OCI-LY1 (cell line): ENCODE data around the gene CDH13.

Experiments
- H2AFZ ChIP-seq: fragments of 200-600 bp; sonication (generic), shearing (Covaris generic); 2 replicates; pipeline ENCODE4 v1.6.0; 2014; ENCODE audit warnings: antibody characterized with exemption, mild to moderate bottlenecking, low read length
- H3F3A ChIP-seq: fragments of 200-600 bp; sonication (generic), shearing (Covaris generic); 2 replicates; pipeline ENCODE4 v1.6.0; 2014; ENCODE audit warnings: mild to moderate bottlenecking, antibody characterized with exemption, low read length, moderate library complexity; ENCODE audit not compliant: insufficient read depth
- H3K27ac ChIP-seq: fragments of 200-600 bp; sonication (generic); 2 replicates; pipeline ENCODE4 v1.5.1; 2014; ENCODE audit warnings: low read length, mixed run types, mild to moderate bottlenecking, low read depth; ENCODE audit not compliant: poor library complexity, severe bottlenecking
- H3K27me3 ChIP-seq: fragments of 200-600 bp; sonication (generic); 2 replicates; pipeline ENCODE4 v1.6.0; 2014; ENCODE audit warnings: antibody characterized with exemption, mild to moderate bottlenecking, low read length, moderate library complexity; ENCODE audit not compliant: insufficient read depth
- H3K36me3 ChIP-seq: fragments of 200-600 bp; sonication (generic); 2 replicates; pipeline ENCODE4 v1.6.1; 2014; ENCODE audit warnings: mild to moderate bottlenecking, antibody characterized with exemption, low read length, moderate library complexity, mixed read lengths; ENCODE audit not compliant: insufficient read depth
- H3K4me1 ChIP-seq: fragments of 200-600 bp; sonication (generic); 2 replicates; pipeline ENCODE4 v1.5.1; 2014; ENCODE audit warnings: mild to moderate bottlenecking, low read length, moderate library complexity; ENCODE audit not compliant: insufficient read depth, severe bottlenecking
- H3K4me2 ChIP-seq: fragments of 200-600 bp; sonication (generic), shearing (Covaris generic); 2 replicates; pipeline ENCODE4 v1.6.1; 2014; ENCODE audit warnings: low read length
- H3K4me3 ChIP-seq: fragments of 200-600 bp; sonication (generic); 2 replicates; pipeline ENCODE4 v1.5.1; 2014; ENCODE audit warnings: low read length, low read depth, mild to moderate bottlenecking, mixed read lengths; ENCODE audit not compliant: poor library complexity, severe bottlenecking
- H3K79me2 ChIP-seq: fragments of 200-600 bp; shearing (Covaris generic); 2 replicates; pipeline ENCODE4 v1.6.1; 2016; ENCODE audit warnings: mixed run types, low read length, mixed read lengths; ENCODE audit not compliant: insufficient read depth
- H3K9ac ChIP-seq: fragments of 200-600 bp; sonication (generic), shearing (Covaris generic); 2 replicates; pipeline ENCODE4 v1.6.1; 2014; ENCODE audit warnings: mild to moderate bottlenecking, low read length, mixed read lengths
- H3K9me2 ChIP-seq: fragments of 200-600 bp; sonication (generic), shearing (Covaris generic); 2 replicates; pipeline ENCODE4 v1.6.1; 2014; ENCODE audit warnings: low read depth, mild to moderate bottlenecking, low read length, mixed read lengths
- H3K9me3 ChIP-seq: fragments of 200-600 bp; shearing (Covaris generic); 2 replicates; pipeline ENCODE4 v1.6.1; 2014; ENCODE audit warnings: low read length, mixed read lengths
- H4K20me1 ChIP-seq: fragments of 200-600 bp; sonication (generic), shearing (Covaris generic); 2 replicates; pipeline ENCODE4 v1.6.0; 2016; ENCODE audit warnings: mild to moderate bottlenecking, low read length; ENCODE audit not compliant: insufficient read depth
- CTCF ChIP-seq: fragments of 200-600 bp; sonication (generic), shearing (Covaris generic); IDR thresholded peaks from 2 replicates; pipeline ENCODE4 v1.5.1; 2017; ENCODE audit warnings: mild to moderate bottlenecking, antibody characterized with exemption, low read length, moderate library complexity, mixed read lengths
- EZH2 ChIP-seq: fragments of 200-600 bp; sonication (generic), shearing (Covaris generic); IDR thresholded peaks from 2 replicates; pipeline ENCODE4 v1.8.0; 2017; ENCODE audit warnings: borderline replicate concordance, mixed run types, mild to moderate bottlenecking, antibody characterized with exemption, low read length, moderate library complexity, mixed read lengths

The CDH13 gene

GRCh38 chr16:82682767-82683166 is 56.0 kb downstream of the CDH13 start:
- Histone ChIP-seq H3K9ac (no peak overlapping the region), H3K4me2 (no peak overlapping the region), H3F3A (no peaks in the 10 kb centered on the region), H3K79me2 (no peaks in the 10 kb centered on the region), H3K4me3 (no peak overlapping the region), H3K4me1 (no peaks in the 10 kb centered on the region), H3K9me3 (no peaks in the 10 kb centered on the region), H3K27ac (no peak overlapping the region), H3K9me2 (no peaks in the 10 kb centered on the region), H3K27me3 (no peaks in the 10 kb centered on the region), H4K20me1 (no peaks in the 10 kb centered on the region), H3K36me3 (no peaks in the 10 kb centered on the region), H2AFZ (no peak overlapping the region)
- TF ChIP-seq CTCF (no peak), EZH2 (no peak)

GRCh38 chr16:82684256-82684655 is 57.5 kb downstream of the CDH13 start:
- H3K9me3 ChIP-seq: no peaks in the 10 kb centered on the region
- no peak overlapping the region for H3K4me2 ChIP-seq
- H3K27ac ChIP-seq: no peak overlapping the region
- no peak overlapping the region for H3K4me3 ChIP-seq
- no peaks in the 10 kb centered on the region for H4K20me1 ChIP-seq
- H3K79me2 ChIP-seq: no peaks in the 10 kb centered on the region
- no peaks in the 10 kb centered on the region for H3K27me3 ChIP-seq
- TF ChIP-seq EZH2 (no peak), CTCF (no peak)
- no peaks in the 10 kb centered on the region for H3K9me2 ChIP-seq
- no peaks in the 10 kb centered on the region for H3F3A ChIP-seq
- no peaks in the 10 kb centered on the region for H3K4me1 ChIP-seq
- H3K36me3 ChIP-seq: no peaks in the 10 kb centered on the region
- H3K9ac ChIP-seq: no peak overlapping the region
- H2AFZ ChIP-seq: no peak overlapping the region

- TF ChIP-seq CTCF (no peak), EZH2 (no peak)
- no peak overlapping the region for H2AFZ ChIP-seq
- no peak overlapping the region for H3K27ac ChIP-seq
- no peaks in the 10 kb centered on the region for H3K27me3 ChIP-seq
- no peak overlapping the region for H3K9ac ChIP-seq
- H3K9me2 ChIP-seq: no peaks in the 10 kb centered on the region
- H3K36me3 ChIP-seq: no peaks in the 10 kb centered on the region
- H3F3A ChIP-seq: no peaks in the 10 kb centered on the region
- no peaks in the 10 kb centered on the region for H3K9me3 ChIP-seq
- no peaks in the 10 kb centered on the region for H3K4me1 ChIP-seq
- H3K79me2 ChIP-seq: no peaks in the 10 kb centered on the region
- H3K4me3 ChIP-seq: no peak overlapping the region
- H4K20me1 ChIP-seq: no peaks in the 10 kb centered on the region
- no peak overlapping the region for H3K4me2 ChIP-seq
Observed at GRCh38 chr16:82685526-82685925, 58.8 kb downstream of the CDH13 start.
